Nucleus accumbens (tissue), 56 donors: Measurements from ENCODE around the gene NTM.
"Not testable (repeated sequence)": the region's sequence is repeated elsewhere in the genome, so short reads cannot be mapped to it uniquely, and the experiment has no call there.

ENCODE experiments used
- DNase-seq, 56 donors: peaks; one replicate each; lab custom pipeline; 2025; lab: John Stamatoyannopoulos, UW

NTM gene

DNA sequence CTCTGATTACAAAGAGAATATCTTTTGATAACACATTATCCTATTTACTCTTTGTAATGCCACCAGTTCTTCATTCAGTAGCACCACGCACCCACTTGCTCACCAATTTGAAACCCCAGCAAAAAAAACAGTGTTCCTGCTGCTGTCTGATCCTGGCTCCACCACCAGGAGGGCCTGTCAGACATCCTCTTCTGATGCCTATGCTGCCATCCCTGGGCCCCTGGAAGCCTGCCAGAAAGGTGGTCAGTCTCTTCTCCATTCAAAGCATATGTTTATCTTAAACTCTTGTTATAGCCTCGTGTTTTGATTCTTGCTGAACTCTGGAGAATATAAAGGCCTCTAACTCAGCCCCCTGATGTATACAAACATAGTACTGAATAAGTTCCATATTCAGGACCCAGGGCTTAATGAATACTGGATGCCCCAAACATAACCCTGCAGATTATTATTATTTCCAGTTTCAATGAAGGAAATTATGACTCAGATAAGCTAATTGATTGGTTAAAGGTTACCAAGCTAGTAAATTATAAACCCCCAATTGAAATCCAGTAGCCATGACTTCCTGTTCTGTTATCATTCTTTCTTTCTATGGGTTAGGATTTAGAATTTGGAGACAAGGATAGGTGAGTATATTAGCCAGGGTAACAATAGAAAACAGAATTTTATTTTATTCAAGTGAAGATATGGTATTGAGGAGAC is 116.7 kb downstream of the NTM start:
- no peak for DNase-seq

DNA sequence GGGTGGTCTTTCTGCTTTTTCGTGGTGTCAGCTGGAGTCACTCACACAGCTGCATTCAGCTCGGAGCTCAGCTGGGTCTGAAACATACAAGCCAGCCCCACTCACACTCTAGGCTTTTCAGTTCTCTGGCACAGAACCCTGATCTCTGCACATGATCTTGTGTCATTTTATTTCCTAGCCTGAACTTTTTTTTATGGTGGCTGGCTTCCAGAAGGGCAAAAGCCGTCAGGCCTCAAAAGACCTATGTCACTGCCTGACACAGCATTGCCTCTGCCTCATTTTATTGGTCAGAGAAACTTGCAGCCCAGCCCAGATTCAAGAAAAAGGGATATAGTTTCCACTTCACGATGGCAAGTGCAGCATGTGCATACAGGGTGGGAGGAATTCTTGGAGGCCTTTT is 117.8 kb downstream of the NTM start:
- peak in 42 of 56 donors; percentile 12 to 88 (median 56) for DNase-seq

DNA sequence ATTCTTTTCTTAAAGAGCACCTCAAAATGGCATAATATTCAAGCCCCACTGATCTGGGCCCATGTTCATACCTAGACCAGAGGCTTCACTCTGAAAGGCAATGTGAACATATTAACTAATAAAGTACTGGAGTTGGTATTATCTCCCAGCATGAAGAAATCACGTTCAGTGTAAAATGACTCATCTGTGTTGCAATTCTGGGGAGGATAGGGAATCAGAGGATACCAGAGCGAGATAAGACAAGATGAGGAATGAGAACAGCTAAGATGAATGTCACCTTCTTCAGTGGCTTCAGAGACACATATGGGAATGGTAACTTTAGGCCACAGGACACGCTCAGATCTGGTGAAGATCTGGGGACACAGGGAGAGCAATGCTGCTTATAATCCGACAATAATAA is 121.1 kb downstream of the NTM start:
- no peak for DNase-seq

DNA sequence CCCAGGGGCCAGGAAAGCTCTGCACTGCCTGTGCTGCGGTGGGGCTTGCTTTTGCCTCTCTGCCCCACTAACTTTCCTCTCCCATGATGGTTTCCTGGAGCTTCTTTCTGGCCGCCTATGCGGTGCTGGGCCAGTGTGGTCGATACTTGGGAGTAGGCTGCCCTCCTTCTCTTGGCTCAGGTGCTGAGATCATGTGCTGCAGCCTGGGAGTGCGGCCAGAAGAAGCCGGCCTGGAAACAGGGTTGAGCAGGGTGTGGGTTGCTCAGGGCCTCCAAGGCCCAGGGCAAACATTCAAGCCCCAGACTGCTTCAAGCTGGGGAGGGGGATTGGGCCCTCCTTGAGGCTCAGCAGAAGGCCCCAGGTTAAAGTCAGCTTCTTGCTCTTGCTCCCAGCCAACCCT is 125.0 kb downstream of the NTM start:
- peak in 49 of 56 donors; percentile 18 to 79 (median 51) for DNase-seq

DNA sequence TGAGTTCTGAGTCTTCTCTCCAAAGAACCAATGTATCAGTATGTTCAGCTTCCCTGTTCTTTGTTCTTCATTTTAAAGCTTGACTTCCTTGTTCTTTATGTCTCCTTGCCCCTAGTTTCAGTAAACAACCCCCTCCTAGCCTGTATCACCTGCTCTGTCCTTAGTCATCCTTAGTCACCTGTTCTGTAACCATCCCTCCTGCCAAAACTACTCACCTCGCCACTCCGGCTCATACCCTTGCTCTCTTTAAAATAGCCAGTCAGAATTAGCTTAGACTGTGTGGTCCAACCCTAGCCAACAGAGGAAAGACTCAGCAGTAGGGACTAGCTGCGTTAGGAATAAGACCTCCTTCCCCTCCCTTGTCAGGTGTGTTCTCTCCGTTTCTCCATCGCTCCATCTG is 127.3 kb downstream of the NTM start:
- not testable (repeated sequence) for DNase-seq

DNA sequence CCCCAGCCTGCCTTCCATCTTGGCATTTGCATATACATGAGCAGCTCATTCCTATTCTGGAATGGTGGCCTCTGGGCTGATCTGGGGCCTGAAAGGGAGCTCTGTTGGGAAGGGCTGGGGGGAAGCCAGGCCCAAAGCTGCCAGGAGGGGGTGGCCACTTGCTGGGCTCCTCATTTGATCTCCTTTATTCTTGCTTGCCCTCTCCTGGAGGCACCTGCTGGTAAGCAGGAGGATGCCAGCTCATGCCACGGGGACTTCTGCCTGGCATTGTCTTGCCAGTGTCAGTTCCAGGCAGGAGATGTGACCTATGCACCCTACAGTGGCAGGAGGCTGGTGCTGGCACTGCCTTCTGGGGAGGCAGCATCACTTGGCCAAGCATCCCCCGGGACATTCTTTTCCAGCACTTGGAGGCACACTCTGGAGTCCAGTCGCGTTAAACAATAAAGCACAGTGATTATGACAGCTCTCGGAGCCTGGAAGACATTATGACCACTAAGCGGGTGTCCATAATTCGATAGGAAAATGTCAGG is 128.3 kb downstream of the NTM start:
- DNase-seq: peak in 51 of 56 donors; percentile 29 to 86 (median 63)

DNA sequence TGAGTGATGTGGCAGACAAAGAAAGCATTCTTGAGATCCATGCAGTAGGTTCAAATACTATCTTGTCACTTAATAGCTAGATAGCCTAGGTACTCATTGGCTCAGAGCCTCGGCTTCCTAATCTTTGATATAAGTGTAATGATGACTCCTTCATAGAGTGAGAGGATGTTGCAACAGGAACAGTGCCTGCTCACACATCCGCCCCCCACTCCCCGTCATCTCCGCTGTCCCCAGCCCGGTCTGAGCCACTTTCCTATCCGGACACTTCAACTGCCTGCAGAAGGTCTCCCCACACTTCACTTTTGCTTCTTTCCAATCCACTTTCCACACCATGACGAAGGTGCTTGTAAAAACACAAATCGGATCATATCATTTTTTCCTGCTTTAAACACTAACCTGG is 128.8 kb downstream of the NTM start:
- peak in 2 of 56 donors; percentile 16 to 17 for DNase-seq

DNA sequence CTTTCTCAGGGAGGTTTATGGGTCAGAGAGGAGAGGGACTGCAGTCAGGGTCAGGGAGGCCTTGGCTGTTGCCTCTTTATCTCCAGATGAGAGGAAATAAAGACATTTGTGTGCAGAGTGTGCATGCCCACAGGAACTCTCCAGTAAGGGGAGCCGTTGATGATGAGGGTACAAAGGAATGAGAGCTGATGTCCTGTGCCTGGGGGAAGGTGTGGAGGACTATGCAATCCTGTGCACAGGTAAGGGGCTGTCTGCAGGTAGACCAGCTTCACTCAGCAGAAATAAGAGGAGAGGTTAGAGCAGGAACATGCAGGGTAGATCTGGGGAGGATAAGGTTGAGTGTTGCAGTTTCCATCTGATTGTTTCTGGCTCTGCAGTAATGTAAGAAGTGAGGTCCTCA is 132.6 kb downstream of the NTM start:
- no peak for DNase-seq

DNA sequence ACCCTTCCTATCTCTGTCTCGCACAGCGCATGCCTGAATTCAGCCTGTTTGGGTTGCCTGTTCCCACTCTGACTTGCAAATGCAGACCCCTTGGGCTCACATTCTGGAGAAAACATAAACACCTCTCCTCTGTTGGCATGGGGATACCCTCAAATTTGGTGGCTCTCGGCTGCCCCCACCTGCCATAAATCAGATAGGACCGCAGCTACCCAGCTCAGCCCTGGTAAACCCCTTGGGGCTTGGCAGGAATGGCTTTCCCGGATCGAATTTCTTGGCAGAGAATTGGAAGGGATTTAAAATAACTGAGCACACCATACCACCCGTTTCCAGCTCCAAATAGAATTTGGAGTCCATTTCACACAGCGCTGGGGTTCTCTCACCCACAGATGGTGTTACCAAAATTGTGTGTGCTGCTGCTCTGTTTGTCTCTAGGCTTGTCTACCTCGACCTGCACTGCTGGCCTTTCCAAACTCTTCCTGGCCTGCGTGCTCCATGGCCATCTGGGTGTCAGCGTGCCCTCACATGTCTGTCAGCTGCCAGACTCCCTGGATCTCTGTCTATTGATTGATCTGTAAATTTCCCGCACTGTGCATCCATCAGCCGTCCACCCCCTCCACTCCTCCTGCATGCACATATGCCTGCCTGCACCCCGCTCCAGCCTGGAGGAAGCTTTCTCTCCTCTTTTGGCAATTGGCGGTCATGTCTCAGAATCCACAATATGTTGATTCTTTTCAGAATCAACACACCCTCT is 134.0 kb downstream of the NTM start:
- DNase-seq: peak in 43 of 56 donors; percentile 22 to 81 (median 51)

DNA sequence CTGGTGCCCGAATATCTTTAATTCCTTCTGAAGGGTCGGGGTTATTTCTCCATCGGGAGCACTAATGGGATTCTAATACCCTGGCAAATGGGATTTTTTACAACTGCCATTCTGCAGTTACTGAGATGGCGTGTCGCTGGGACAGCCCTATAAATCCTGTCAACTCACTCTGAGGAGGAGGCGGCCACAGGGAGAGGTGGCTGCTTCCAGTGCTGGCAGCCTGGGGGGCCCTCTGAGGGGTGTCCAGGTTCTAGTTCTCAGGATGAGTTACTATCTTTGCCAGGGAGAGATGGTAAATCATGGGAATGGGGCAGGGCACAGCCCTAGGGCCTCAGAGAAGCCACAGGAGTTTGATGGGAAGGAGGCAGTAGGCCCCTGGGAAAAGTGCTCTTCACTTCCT is 135.9 kb downstream of the NTM start:
- DNase-seq: no peak

DNA sequence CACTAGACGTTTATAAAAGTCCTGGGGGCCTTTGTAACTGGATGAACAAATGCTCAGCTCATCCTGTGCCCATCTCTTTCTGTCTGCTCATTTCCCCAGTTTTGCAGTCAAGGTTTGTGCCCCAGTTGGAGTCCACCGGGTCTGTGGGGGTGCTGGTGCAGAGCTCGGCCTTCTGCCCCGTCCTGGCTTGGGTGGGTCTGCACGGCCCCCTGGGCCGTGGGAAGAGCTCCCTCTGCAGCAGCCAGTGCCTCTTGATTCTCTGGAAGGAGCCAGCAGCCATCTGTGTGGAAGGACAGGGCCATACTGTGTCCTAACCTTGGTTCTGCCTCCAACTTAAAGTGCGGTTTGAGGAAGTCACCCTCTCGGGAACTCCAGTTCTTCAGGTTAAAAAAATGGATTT is 140.2 kb downstream of the NTM start:
- no peak for DNase-seq

DNA sequence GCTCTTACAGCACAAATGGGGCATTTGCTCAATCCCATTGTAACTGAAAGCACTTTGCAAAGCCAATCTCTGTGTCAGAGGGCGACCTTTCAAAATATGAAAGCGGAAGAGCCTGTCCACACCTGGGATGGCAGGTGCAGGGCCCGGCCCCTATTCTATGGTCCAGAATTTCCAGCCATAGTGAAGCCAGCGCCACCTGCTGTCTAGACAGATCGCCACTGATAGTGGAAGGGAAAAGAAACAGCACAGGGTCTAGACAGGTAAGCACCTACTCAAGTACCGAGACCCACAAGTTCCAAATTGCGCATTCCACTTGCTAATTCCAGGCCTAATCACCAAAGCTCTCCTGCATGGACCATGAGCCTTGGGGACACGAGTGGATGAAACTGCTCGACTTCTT is 141.4 kb downstream of the NTM start:
- peak in 3 of 56 donors; percentile 14 to 42 (median 34) for DNase-seq

DNA sequence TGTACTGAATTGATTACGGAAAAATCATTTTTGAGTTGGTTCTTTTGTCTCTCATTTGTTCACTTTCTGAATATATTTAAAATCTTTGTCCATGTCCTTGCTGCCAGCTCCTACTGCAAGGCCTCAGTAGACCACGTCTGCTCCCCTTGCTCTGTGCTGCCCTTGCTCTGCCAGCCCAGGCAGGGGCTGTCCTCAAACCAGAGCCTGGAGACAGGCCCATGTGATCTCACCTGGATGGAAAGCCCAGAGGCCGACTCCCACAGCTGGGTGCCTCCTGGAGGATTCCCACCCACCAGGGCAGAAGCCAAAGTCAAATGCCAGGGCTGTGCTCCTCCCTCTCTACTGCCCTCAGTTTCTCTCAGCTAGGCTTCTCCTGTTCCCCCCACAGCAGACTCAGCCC is 141.8 kb downstream of the NTM start:
- no peak for DNase-seq

DNA sequence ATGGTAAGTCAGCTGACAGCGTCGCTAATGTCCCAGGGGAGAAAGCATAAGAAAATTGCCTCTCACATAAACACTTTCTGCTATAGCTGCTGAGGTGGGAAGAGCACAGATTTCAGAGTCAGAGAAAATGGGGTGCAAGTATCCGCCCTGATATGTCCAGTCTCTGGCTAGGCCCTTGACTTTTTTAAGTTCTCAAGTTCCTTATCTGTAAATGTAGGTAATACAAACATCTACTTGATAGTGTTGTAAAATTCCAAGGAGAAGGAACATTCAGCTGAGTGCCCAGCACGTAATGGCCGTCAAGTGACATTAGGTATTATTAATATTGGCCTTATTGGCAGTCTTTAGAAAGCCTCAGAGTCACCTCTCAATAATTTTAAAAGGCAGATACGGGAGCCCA is 143.6 kb downstream of the NTM start:
- DNase-seq: no peak

DNA sequence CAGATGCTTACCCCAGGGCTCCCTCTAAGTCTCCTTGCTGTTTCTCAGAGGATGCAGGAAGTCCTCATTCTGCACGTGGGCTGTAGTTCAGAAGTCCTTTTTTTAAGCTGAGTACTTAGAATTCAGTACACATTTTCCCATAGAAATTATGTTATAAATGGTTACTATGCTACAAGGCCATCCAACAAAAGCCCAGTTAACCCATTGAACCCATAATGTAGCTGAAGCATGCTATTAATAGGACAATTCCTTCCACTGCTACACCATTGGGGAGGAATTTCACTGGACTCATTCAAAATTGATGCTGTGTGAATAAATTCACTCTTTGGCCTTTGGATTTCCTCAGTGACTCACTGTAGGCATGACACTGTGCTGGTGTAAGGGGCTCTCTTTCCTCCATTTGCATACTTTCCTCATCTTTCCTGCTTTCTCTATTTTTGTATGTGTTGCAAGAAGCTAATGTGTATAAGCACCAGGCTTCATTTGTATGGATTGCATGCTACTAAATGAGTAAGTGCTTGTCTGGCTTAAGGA is 148.0 kb downstream of the NTM start:
- no peak for DNase-seq

DNA sequence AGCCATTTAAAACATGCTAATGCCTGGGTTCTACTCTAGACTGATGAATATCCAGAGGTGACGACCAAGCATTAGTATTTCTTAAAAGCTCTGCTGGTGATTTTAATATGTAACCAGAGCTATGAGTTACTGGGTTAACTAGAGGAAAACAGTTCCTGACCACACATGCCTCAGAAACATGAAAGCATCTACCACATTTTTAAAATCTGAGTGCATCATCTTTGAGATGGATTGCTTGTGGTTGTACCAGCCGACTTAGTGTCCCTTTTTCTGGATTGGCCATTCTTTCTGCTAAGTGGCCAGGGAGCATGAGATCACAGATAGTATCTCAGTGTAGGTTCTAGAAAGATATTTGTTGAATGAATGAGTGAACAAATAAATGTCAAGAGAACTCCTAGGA is 152.4 kb downstream of the NTM start:
- no peak for DNase-seq

DNA sequence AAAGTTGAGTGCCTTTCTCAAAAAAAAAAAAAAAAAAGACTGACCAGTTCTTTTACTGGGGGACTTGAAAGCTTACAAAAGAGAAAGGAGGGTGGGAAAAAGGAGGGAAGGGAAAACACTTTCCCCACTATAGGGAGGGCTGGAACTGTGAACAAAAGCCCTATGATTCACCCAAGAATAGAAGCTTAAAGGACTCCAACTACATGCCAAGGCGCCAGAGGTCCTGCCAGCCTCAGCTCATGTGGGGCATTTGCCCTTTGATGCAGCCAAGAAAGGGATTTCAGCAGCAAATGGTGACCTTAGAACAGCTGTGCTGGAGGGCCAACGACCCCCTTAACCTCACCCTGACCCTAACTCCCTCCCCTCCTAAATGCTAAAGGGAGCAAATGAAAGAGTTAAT is 160.0 kb downstream of the NTM start:
- peak in 43 of 56 donors; percentile 13 to 79 (median 57) for DNase-seq

DNA sequence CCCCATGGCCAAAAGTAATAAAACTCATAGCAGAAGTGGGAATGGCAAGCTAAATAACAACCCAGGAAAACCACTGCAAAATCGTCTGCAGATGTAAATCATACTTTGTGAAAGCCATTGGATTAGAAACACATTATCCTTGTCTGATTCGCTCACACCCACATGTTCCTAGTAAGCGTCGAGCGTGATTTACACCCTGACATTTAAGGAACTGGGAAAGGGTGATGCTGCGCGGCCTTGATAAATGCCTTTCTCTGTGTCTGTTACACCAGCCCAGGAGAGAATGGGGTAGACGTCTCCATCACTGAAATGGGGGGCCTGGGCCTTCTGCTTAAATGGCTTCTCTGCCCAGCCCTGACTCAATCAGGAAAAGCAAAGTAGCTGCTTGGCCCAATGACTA is 162.7 kb downstream of the NTM start:
- peak in 1 of 56 donors; percentile 26 for DNase-seq

DNA sequence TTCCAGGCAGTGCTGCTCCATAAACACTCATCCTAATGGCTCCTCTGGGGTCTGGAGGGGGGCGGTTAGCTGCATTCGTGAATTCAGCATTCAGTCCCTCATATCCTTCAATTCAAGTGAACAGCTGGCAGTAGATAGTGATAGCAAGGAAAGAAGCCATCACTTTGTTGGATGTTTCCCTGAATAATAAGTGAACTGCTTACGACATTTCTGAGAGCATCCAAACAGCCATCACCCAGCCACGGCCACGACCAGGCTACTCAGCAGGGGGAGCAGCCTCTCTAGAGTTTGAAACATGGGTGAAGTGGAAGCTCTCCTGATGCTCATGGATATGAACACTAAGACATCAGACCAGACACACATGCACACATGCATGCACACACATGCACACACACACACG is 163.6 kb downstream of the NTM start:
- DNase-seq: peak in 41 of 56 donors; percentile 16 to 79 (median 55)

DNA sequence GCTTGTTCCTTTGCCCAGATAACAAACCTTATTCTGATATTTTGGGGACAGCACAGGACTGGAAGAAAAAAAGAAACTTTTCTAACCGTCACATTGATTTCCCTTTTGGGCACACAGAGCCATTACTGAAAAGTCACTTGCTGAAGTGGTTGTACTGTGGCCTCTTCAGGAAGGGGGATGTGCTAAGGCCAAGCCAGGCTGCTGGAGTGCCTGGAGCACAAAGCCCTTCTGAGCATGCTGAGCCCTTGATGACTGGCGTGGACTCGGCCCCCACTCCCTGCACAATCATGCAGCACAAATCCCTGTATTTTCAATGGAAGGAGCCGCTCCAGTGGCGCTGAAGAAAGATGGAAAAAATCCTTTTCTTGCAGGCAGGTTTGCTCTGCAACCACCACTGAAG is 164.2 kb downstream of the NTM start:
- peak in 38 of 56 donors; percentile 13 to 79 (median 48) for DNase-seq

DNA sequence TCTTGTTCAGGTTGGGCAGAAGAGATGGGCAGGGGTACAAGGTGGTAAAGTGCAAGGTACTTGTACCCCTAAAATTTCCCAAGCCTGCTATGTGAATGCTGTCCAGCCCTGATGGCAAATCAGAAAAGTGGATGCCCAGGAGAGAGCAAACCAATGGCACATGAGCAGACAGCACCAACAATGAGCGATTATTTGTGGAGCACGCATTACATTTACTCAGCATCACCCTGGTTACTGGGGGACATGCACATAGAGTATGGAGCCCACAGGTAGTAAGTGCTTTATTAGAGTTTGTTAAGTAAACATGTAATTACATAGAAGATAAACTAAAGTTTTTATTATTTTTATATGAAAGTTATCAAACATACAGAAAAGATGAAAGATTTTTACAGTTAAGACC is 165.7 kb downstream of the NTM start:
- DNase-seq: peak in 1 of 56 donors; percentile 20

DNA sequence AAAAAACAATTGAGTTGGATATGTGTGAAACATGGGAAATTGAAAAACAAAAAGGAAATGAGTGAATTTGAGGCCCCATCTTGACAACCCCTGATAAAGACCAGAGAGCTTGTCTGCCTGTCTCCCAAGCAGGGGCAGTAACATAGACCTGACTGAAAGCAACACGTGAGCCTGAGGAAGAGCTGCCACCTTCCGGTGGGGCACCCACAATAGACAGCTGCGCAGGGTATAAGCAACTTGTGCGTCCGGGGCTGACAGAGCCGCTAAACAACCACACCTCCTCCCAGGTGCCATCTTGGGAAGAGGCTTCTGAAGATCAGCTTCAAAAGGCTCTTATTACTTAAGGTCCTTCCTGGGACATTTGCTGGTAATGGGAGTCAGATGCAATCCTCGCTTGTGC is 166.8 kb downstream of the NTM start:
- no peak for DNase-seq
